HepG2 (cell line): ENCODE measurements around the gene THAP3. TPM values are rescaled to one million over a fixed set of nuclear protein-coding genes. Genes with fewer than 3 reads are reported as not detected.

ENCODE experiments used
- ETV5 ChIP-seq: IDR thresholded peaks from 2 replicates; pipeline ENCODE4 v1.6.1; 2018; ENCODE audit warnings: missing biosample characterization, missing genetic modification reagents, inconsistent platforms, borderline replicate concordance
- FOXA3 ChIP-seq: IDR thresholded peaks from 2 replicates; pipeline ENCODE4 v1.6.1; 2016; ENCODE audit warnings: missing genetic modification reagents, missing compliant biosample characterization
- GABPA ChIP-seq, 2 experiments: IDR thresholded peaks; 2 replicates each; pipeline ENCODE4 v1.6.1; 2011 to 2016; ENCODE audit warnings: low read depth in 2 of 2, low read length in 1 of 2, missing biosample characterization in 1 of 2, missing genetic modification characterization in 1 of 2
- HOXA5 ChIP-seq: sonication (generic); formaldehyde crosslinking; IDR thresholded peaks from 2 replicates; pipeline ENCODE4 v1.4.0; 2020; ENCODE audit warnings: missing genetic modification reagents
- MED13 ChIP-seq: sonication (generic); formaldehyde crosslinking; IDR thresholded peaks from 2 replicates; pipeline ENCODE4 v1.5.0; 2020; ENCODE audit warnings: missing genetic modification reagents
- MXD4 ChIP-seq: IDR thresholded peaks from 2 replicates; pipeline ENCODE4 v1.6.1; 2016; ENCODE audit warnings: mild to moderate bottlenecking, missing biosample characterization, missing genetic modification reagents
- SAP130 ChIP-seq: IDR thresholded peaks from 2 replicates; pipeline ENCODE4 v1.6.1; 2016; ENCODE audit warnings: low read depth
- SIX4 ChIP-seq: sonication (generic); formaldehyde crosslinking; IDR thresholded peaks from 2 replicates; pipeline ENCODE4 v1.4.0; 2020; ENCODE audit warnings: missing genetic modification reagents
- TAF15 ChIP-seq: fragments of 200-400 bp; formaldehyde crosslinking; IDR thresholded peaks from one replicate; pipeline ENCODE4 v1.6.1; 2018; ENCODE audit warnings: mild to moderate bottlenecking, low read depth, low read length; ENCODE audit not compliant: poor library complexity, severe bottlenecking
- ZKSCAN5 ChIP-seq: sonication (generic); formaldehyde crosslinking; IDR thresholded peaks from 2 replicates; pipeline ENCODE4 v1.5.1; 2020; ENCODE audit warnings: mild to moderate bottlenecking, missing genetic modification reagents
- ZNF12 ChIP-seq: sonication (generic); formaldehyde crosslinking; IDR thresholded peaks from 2 replicates; pipeline ENCODE4 v1.5.0; 2020; ENCODE audit warnings: missing genetic modification reagents
- ZNF383 ChIP-seq: sonication (generic); formaldehyde crosslinking; IDR thresholded peaks from 2 replicates; pipeline ENCODE4 v1.4.0; 2020; ENCODE audit warnings: missing genetic modification reagents, mild to moderate bottlenecking, borderline replicate concordance
- ZNF777 ChIP-seq: sonication (generic); formaldehyde crosslinking; IDR thresholded peaks from 2 replicates; pipeline ENCODE4 v1.4.0; 2020; ENCODE audit warnings: missing genetic modification reagents
- ZNF792 ChIP-seq: IDR thresholded peaks from 2 replicates; pipeline ENCODE4 v1.6.1; 2016
- polyA plus RNA-seq, 8 experiments: library from polyadenylated mRNA; depleted of rRNA in 3 of 8; stranded (reverse) in 7 of 8; unstranded in 1 of 8; fragments of >200 nt; fragmentation: Illumina TruSeq in 4 of 8; extraction: Trizol in 4 of 8; gene quantifications; 2 replicates each; pipeline versions ENCODE4 v1.2.1 to v1.2.3, GENCODE V29; 2011 to 2016; ENCODE audit warnings: low read depth in 4 of 8, missing spikeins in 1 of 8, mixed read lengths in 1 of 8; ENCODE audit not compliant: insufficient read depth in 1 of 8
- total RNA-seq, 5 experiments: library from RNA; depleted of rRNA; stranded (reverse); fragments of >200 nt; fragmentation: Illumina TruSeq; extraction: Trizol; gene quantifications; 2 replicates each; pipeline ENCODE4 v1.2.3, GENCODE V29; 2016; ENCODE audit warnings: low read depth in 1 of 5
- TF ChIP-seq, protein P1 (sequence below): IDR thresholded peaks from 2 replicates; pipeline ENCODE4 v1.6.1; 2016
- TF ChIP-seq, protein P2 (sequence below): sonication (generic); formaldehyde crosslinking; IDR thresholded peaks from 2 replicates; pipeline ENCODE4 v1.4.0; 2020; ENCODE audit warnings: missing genetic modification reagents, borderline replicate concordance
- TF ChIP-seq, protein P3 (sequence below): sonication (generic); formaldehyde crosslinking; IDR thresholded peaks from 2 replicates; pipeline ENCODE4 v1.4.0; 2020; ENCODE audit warnings: missing genetic modification reagents, borderline replicate concordance
- TF ChIP-seq, protein P4 (sequence below): sonication (generic); formaldehyde crosslinking; IDR thresholded peaks from 2 replicates; pipeline ENCODE4 v1.4.0; 2020; ENCODE audit warnings: missing genetic modification reagents
- TF ChIP-seq, protein P5 (sequence below): IDR thresholded peaks from 2 replicates; pipeline ENCODE4 v1.6.1; 2016; ENCODE audit warnings: missing compliant biosample characterization, missing genetic modification reagents, borderline replicate concordance
- TF ChIP-seq, protein P6 (sequence below): sonication (generic); formaldehyde crosslinking; conservative IDR thresholded peaks from 2 replicates; pipeline ENCODE4 v1.8.0; 2022; ENCODE audit warnings: low read depth, missing genetic modification reagents

THAP3 gene
- total and polyA plus RNA-seq, 2 of the 13 experiments (the other 11 are each of a cell fraction or from before 2014, with no cell fraction given), result 10.3 to 14.9 TPM

DNA sequence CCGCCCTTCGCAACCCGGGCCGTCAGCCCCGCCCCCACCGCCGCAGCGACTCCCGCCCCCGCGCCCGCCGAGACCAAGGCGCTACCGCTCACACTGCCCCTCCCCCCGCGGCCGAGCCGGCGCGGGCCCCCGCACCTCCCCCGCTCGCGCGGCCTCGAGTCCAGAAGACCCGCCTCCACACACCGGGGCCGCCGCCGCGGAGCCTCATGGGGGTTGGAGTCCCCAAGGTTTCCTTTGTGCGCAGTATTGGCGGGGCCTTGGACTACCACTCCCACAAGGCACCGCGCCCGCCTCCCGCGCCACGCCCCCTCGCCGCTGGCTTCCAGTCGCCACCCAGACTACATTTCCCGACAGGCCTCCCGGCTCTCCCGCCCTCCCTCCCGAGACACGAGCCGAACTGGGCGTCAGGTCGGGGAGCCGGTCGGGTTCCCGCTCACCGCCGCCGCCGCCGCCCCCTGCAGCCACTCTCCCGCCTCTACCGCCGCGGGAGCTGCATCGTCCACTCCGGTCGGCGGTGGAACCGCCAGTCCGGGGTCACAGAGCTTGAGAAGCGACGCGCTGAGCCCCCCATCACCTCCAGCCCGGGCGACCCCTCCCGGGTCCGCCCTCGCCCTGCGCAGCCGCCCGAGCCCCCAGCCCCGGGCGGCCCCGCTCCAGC is 11.2 kb upstream of the THAP3 start, which contains the start of gene PHF13 (continued):
- TF ChIP-seq TAF15 (peak; percentile 42), ZNF792 (CRISPR knock-in tag) (0 out of 2 replicates have a peak, but pooled peaks have one; percentile 32), ZNF12 (CRISPR knock-in tag) (no peak), MXD4 (CRISPR knock-in tag) (0 out of 2 replicates have a peak, but pooled peaks have one; percentile 29), SAP130 (CRISPR knock-in tag) (peak; percentile 87), ZNF777 (CRISPR knock-in tag) (peak; percentile 43; the same call in 1 of the 2 replicates), MED13 (CRISPR knock-in tag) (peak; percentile 72), ZNF383 (CRISPR knock-in tag) (no peak), ETV5 (CRISPR knock-in tag) (no peak), FOXA3 (CRISPR knock-in tag) (peak; percentile 37; the same call in 1 of the 2 replicates), SIX4 (CRISPR knock-in tag) (peak; percentile 58; the same call in 1 of the 2 replicates), ZKSCAN5 (CRISPR knock-in tag) (no peak), HOXA5 (CRISPR knock-in tag) (peak; percentile 48; the same call in 1 of the 2 replicates), GABPA (IDR thresholded peaks at IDR 0.05; ENCODE audit: low read depth, low read length) (peak; percentile 49), GABPA (CRISPR knock-in tag; IDR thresholded peaks at IDR 0.05; ENCODE audit: low read depth) (peak; percentile 84)
- TF ChIP-seq, protein P1, sequence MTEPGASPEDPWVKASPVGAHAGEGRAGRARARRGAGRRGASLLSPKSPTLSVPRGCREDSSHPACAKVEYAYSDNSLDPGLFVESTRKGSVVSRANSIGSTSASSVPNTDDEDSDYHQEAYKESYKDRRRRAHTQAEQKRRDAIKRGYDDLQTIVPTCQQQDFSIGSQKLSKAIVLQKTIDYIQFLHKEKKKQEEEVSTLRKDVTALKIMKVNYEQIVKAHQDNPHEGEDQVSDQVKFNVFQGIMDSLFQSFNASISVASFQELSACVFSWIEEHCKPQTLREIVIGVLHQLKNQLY (CRISPR knock-in tag), result peak; percentile 19; the same call in 1 of the 2 replicates
- TF ChIP-seq, protein P2, sequence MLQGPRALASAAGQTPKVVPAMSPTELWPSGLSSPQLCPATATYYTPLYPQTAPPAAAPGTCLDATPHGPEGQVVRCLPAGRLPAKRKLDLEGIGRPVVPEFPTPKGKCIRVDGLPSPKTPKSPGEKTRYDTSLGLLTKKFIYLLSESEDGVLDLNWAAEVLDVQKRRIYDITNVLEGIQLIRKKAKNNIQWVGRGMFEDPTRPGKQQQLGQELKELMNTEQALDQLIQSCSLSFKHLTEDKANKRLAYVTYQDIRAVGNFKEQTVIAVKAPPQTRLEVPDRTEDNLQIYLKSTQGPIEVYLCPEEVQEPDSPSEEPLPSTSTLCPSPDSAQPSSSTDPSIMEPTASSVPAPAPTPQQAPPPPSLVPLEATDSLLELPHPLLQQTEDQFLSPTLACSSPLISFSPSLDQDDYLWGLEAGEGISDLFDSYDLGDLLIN (CRISPR knock-in tag), result 0 out of 2 replicates have a peak, but pooled peaks have one; percentile 31
- TF ChIP-seq, protein P3, sequence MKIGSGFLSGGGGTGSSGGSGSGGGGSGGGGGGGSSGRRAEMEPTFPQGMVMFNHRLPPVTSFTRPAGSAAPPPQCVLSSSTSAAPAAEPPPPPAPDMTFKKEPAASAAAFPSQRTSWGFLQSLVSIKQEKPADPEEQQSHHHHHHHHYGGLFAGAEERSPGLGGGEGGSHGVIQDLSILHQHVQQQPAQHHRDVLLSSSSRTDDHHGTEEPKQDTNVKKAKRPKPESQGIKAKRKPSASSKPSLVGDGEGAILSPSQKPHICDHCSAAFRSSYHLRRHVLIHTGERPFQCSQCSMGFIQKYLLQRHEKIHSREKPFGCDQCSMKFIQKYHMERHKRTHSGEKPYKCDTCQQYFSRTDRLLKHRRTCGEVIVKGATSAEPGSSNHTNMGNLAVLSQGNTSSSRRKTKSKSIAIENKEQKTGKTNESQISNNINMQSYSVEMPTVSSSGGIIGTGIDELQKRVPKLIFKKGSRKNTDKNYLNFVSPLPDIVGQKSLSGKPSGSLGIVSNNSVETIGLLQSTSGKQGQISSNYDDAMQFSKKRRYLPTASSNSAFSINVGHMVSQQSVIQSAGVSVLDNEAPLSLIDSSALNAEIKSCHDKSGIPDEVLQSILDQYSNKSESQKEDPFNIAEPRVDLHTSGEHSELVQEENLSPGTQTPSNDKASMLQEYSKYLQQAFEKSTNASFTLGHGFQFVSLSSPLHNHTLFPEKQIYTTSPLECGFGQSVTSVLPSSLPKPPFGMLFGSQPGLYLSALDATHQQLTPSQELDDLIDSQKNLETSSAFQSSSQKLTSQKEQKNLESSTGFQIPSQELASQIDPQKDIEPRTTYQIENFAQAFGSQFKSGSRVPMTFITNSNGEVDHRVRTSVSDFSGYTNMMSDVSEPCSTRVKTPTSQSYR (CRISPR knock-in tag), result peak; percentile 97
- TF ChIP-seq, protein P4, sequence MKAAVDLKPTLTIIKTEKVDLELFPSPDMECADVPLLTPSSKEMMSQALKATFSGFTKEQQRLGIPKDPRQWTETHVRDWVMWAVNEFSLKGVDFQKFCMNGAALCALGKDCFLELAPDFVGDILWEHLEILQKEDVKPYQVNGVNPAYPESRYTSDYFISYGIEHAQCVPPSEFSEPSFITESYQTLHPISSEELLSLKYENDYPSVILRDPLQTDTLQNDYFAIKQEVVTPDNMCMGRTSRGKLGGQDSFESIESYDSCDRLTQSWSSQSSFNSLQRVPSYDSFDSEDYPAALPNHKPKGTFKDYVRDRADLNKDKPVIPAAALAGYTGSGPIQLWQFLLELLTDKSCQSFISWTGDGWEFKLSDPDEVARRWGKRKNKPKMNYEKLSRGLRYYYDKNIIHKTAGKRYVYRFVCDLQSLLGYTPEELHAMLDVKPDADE (CRISPR knock-in tag), result no peak
- TF ChIP-seq, protein P5, sequence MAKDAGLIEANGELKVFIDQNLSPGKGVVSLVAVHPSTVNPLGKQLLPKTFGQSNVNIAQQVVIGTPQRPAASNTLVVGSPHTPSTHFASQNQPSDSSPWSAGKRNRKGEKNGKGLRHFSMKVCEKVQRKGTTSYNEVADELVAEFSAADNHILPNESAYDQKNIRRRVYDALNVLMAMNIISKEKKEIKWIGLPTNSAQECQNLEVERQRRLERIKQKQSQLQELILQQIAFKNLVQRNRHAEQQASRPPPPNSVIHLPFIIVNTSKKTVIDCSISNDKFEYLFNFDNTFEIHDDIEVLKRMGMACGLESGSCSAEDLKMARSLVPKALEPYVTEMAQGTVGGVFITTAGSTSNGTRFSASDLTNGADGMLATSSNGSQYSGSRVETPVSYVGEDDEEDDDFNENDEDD (CRISPR knock-in tag), result peak; percentile 73
- TF ChIP-seq, protein P6, sequence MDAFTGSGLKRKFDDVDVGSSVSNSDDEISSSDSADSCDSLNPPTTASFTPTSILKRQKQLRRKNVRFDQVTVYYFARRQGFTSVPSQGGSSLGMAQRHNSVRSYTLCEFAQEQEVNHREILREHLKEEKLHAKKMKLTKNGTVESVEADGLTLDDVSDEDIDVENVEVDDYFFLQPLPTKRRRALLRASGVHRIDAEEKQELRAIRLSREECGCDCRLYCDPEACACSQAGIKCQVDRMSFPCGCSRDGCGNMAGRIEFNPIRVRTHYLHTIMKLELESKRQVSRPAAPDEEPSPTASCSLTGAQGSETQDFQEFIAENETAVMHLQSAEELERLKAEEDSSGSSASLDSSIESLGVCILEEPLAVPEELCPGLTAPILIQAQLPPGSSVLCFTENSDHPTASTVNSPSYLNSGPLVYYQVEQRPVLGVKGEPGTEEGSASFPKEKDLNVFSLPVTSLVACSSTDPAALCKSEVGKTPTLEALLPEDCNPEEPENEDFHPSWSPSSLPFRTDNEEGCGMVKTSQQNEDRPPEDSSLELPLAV (CRISPR knock-in tag), result no peak
